Activated CD4-positive, alpha-beta T cell treated with anti-CD3 and anti-CD28 coated beads for 36 hours (primary cell): Measurements from ENCODE around the gene AP3D1. TPM values are rescaled to one million over a fixed set of nuclear protein-coding genes. Genes with fewer than 3 reads are reported as not detected.

Experiments used
- ATAC-seq: fragments of 200-7000 bp; cut with Tn5 transposase; one replicate; pipeline ENCODE4 v1.10.0; 2021; ENCODE audit warnings: mild to moderate bottlenecking, moderate library complexity
- CTCF ChIA-PET: fragments of 350-600 bp; sonication (Branson Sonifier 250); formaldehyde crosslinking; loops from one replicate; lab custom pipeline; 2021; ENCODE audit warnings: antibody characterized with exemption; lab: Charles Lee
- POLR2A ChIA-PET: fragments of 350-600 bp; sonication (Branson Sonifier 250); formaldehyde crosslinking; loops from one replicate; lab custom pipeline; 2021; ENCODE audit warnings: antibody characterized with exemption, inconsistent platforms; lab: Charles Lee
- DNase-seq: peaks from one replicate; pipeline ENCODE4 v3.0.0-alpha.2; 2020
- H3K27ac Mint-ChIP-seq: one replicate; pipeline ENCODE4 v1.8.0; 2021; ENCODE audit warnings: mixed read lengths
- H3K27me3 Mint-ChIP-seq: one replicate; pipeline ENCODE4 v1.8.0; 2021; ENCODE audit warnings: mixed read lengths
- H3K36me3 Mint-ChIP-seq: one replicate; pipeline ENCODE4 v1.8.0; 2021; ENCODE audit warnings: low read depth, mixed read lengths
- H3K4me1 Mint-ChIP-seq: one replicate; pipeline ENCODE4 v1.8.0; 2021; ENCODE audit warnings: mixed read lengths
- H3K4me3 Mint-ChIP-seq: one replicate; pipeline ENCODE4 v1.8.0; 2021; ENCODE audit warnings: mild to moderate bottlenecking, moderate library complexity, mixed read lengths
- H3K9me3 Mint-ChIP-seq: one replicate; pipeline ENCODE4 v1.8.0; 2021; ENCODE audit warnings: low read depth, mixed read lengths
- intact Hi-C, 2 experiments: fragments of 100-400 bp; cut with DNase I in 1 of 2; cut with micrococcal nuclease in 1 of 2; formaldehyde crosslinking; loops; one replicate each; pipeline versions ENCODE4 v1.14.2 to v1.15.1; 2022 to 2024; cut with DNase I, micrococcal nuclease
- total RNA-seq, 2 experiments: library from RNA; stranded (reverse); gene quantifications; one replicate each; pipeline ENCODE4 v1.2.3, GENCODE V29; 2021

AP3D1 gene
- total RNA-seq, 2 experiments from 2014 or later: 82.7 to 105 TPM

GRCh38 chr19:2103045-2103707 is 48.2 kb downstream of the AP3D1 start:
- H3K27me3 Mint-ChIP-seq: no peaks in the 10 kb centered on the region
- peaks cover 48% of the 10 kb centered on the region for H3K36me3 Mint-ChIP-seq
- no peak overlapping the region for H3K27ac Mint-ChIP-seq
- no peak for ATAC-seq
- no peak overlapping the region for H3K4me3 Mint-ChIP-seq
- ChIA-PET CTCF (no interaction called here), POLR2A (no interaction called here)
- H3K9me3 Mint-ChIP-seq: no peaks in the 10 kb centered on the region
- intact Hi-C loops: no loop called here
- H3K4me1 Mint-ChIP-seq: no peaks in the 10 kb centered on the region
- DNase-seq: no peak

- no peak for ATAC-seq
- Mint-ChIP-seq H3K9me3 (no peaks in the 10 kb centered on the region), H3K4me3 (no peak overlapping the region), H3K36me3 (peaks cover 39% of the 10 kb centered on the region), H3K27me3 (no peaks in the 10 kb centered on the region), H3K27ac (no peak overlapping the region), H3K4me1 (peaks cover 10% of the 10 kb centered on the region)
- ChIA-PET POLR2A (no interaction called here), CTCF (no interaction called here)
- intact Hi-C loops: no loop called here
- DNase-seq: no peak
Observed at GRCh38 chr19:2101417-2102335, 49.7 kb downstream of the AP3D1 start.

GRCh38 chr19:2100719-2101061 is 50.7 kb downstream of the AP3D1 start:
- intact Hi-C loops: no loop called here
- POLR2A ChIA-PET: no interaction called here
- H3K4me1 Mint-ChIP-seq: peaks cover 10% of the 10 kb centered on the region
- DNase-seq (no peak), ATAC-seq (no peak)
- H3K27ac Mint-ChIP-seq: no peak overlapping the region
- no peaks in the 10 kb centered on the region for H3K9me3 Mint-ChIP-seq
- no peaks in the 10 kb centered on the region for H3K27me3 Mint-ChIP-seq
- H3K36me3 Mint-ChIP-seq: peaks cover 32% of the 10 kb centered on the region
- CTCF ChIA-PET: no interaction called here
- H3K4me3 Mint-ChIP-seq: no peak overlapping the region

- H3K9me3 Mint-ChIP-seq: no peaks in the 10 kb centered on the region
- POLR2A ChIA-PET: no interaction called here
- CTCF ChIA-PET: no interaction called here
- intact Hi-C loops: loop anchor here in 1 of 2 experiments (10.0 kb wide), 1 partner anchor 835 kb away; the partner anchor contains the start of gene CIRBP
- no peaks in the 10 kb centered on the region for H3K27me3 Mint-ChIP-seq
- DNase-seq: no peak
- no peak overlapping the region for H3K27ac Mint-ChIP-seq
- H3K4me1 Mint-ChIP-seq: peaks cover 10% of the 10 kb centered on the region
- H3K36me3 Mint-ChIP-seq: peaks cover 30% of the 10 kb centered on the region
- H3K4me3 Mint-ChIP-seq: no peak overlapping the region
- no peak for ATAC-seq
Observed at GRCh38 chr19:2099937-2100718, 51.2 kb downstream of the AP3D1 start.

GRCh38 chr19:2099054-2099501 is 52.3 kb downstream of the AP3D1 start:
- Mint-ChIP-seq H3K4me1 (peaks cover 16% of the 10 kb centered on the region), H3K27me3 (no peaks in the 10 kb centered on the region), H3K27ac (no peak overlapping the region), H3K4me3 (no peak overlapping the region), H3K36me3 (peaks cover 31% of the 10 kb centered on the region), H3K9me3 (no peaks in the 10 kb centered on the region)
- ChIA-PET CTCF (interaction anchor here (0.7 kb wide), 1 partner anchor 31 kb away, joined by 3 read pairs; no protein-coding TSS in a partner anchor), POLR2A (no interaction called here)
- ATAC-seq (no peak), DNase-seq (no peak)
- intact Hi-C loops: loop anchor here in 1 of 2 experiments (10.0 kb wide), 1 partner anchor 834 kb away; the partner anchor contains the start of gene CIRBP

- intact Hi-C loops: loop anchor here (2.0 to 10.0 kb wide), 2 partner anchors 15 to 833 kb away; partner anchors contain the start of gene CIRBP (in 1 of the 2)
- H3K36me3 Mint-ChIP-seq: peaks cover 30% of the 10 kb centered on the region
- peak overlapping the region; percentile 82 for H3K4me3 Mint-ChIP-seq
- DNase-seq (no peak), ATAC-seq (no peak)
- no peaks in the 10 kb centered on the region for H3K9me3 Mint-ChIP-seq
- peaks cover 24% of the 10 kb centered on the region for H3K4me1 Mint-ChIP-seq
- no peaks in the 10 kb centered on the region for H3K27me3 Mint-ChIP-seq
- POLR2A ChIA-PET: interaction anchor here (0.7 kb wide), 1 partner anchor 35 kb away, joined by 3 read pairs; no protein-coding TSS in a partner anchor
- CTCF ChIA-PET: interaction anchor here (0.5 to 0.6 kb wide), 2 partner anchors 177 to 752 kb away, joined by 3 read pairs; no protein-coding TSS in a partner anchor
- peak overlapping the region; percentile 55 for H3K27ac Mint-ChIP-seq
Observed at GRCh38 chr19:2097886-2098327, 53.5 kb downstream of the AP3D1 start.

- peaks cover 28% of the 10 kb centered on the region for H3K4me1 Mint-ChIP-seq
- H3K9me3 Mint-ChIP-seq: no peaks in the 10 kb centered on the region
- POLR2A ChIA-PET: interaction anchor here (0.6 kb wide), 1 partner anchor 64 kb away, joined by 3 read pairs; no protein-coding TSS in a partner anchor
- peak; percentile 20 for ATAC-seq
- H3K27ac Mint-ChIP-seq: peak overlapping the region; percentile 94
- peak; percentile 83 for DNase-seq
- CTCF ChIA-PET: interaction anchor here (0.6 to 0.9 kb wide), 3 partner anchors 165 to 210 kb away, joined by 3 to 4 read pairs (median 3); no protein-coding TSS in a partner anchor
- H3K36me3 Mint-ChIP-seq: peaks cover 32% of the 10 kb centered on the region
- no peaks in the 10 kb centered on the region for H3K27me3 Mint-ChIP-seq
- H3K4me3 Mint-ChIP-seq: peak overlapping the region; percentile 82
- intact Hi-C loops: loop anchor here (2.0 to 10.0 kb wide), 2 partner anchors 15 to 833 kb away; partner anchors contain the start of gene CIRBP (in 1 of the 2)
Observed at GRCh38 chr19:2097203-2097885, 54.0 kb downstream of the AP3D1 start.

- peak within 1 kb of the TSS; percentile 94 for H3K27ac Mint-ChIP-seq
- no peaks in the 10 kb centered on the region for H3K27me3 Mint-ChIP-seq
- H3K36me3 Mint-ChIP-seq: peaks cover 27% of the 10 kb centered on the region
- peaks cover 35% of the 10 kb centered on the region for H3K4me1 Mint-ChIP-seq
- ATAC-seq (peak; percentile 85), DNase-seq (peak; percentile 100)
- ChIA-PET CTCF (interaction anchor here (0.6 to 0.9 kb wide), 2 partner anchors 164 to 209 kb away, joined by 3 to 4 read pairs; no protein-coding TSS in a partner anchor), POLR2A (interaction anchor here (0.6 to 1.0 kb wide), 3 partner anchors 45 to 63 kb away, joined by 3 read pairs; partner anchors contain the start of gene AP3D1)
- no peaks in the 10 kb centered on the region for H3K9me3 Mint-ChIP-seq
- intact Hi-C loops: loop anchor here (1.0 to 10.0 kb wide), 23 partner anchors 9 to 832 kb away; partner anchors contain the start of genes AP3D1 (in 2 of the 2), ADAT3 (in 1 of the 2), BTBD2 (in 1 of the 2) and CIRBP (in 1 of the 2)
- H3K4me3 Mint-ChIP-seq: peak within 1 kb of the TSS; percentile 98
Observed at GRCh38 chr19:2096480-2097202, 54.7 kb downstream of the AP3D1 start, which contains the start of gene IZUMO4. TSS of gene IZUMO4 (plus strand) at chr19:2096915. CDS start at chr19:2096946, 31 bp downstream.

- intact Hi-C loops: loop anchor here (1.0 to 10.0 kb wide), 23 partner anchors 9 to 831 kb away; partner anchors contain the start of genes AP3D1 (in 2 of the 2), ADAT3 (in 1 of the 2), BTBD2 (in 1 of the 2) and CIRBP (in 1 of the 2)
- H3K9me3 Mint-ChIP-seq: no peaks in the 10 kb centered on the region
- peak within 1 kb of the TSS; percentile 94 for H3K27ac Mint-ChIP-seq
- ChIA-PET POLR2A (interaction anchor here (0.6 to 1.0 kb wide), 3 partner anchors 27 to 56 kb away, joined by 3 to 4 read pairs (median 3); partner anchors contain the start of gene AP3D1), CTCF (interaction anchor here (0.7 to 2.3 kb wide), 2 partner anchors 10 to 732 kb away, joined by 3 to 7 read pairs; no protein-coding TSS in a partner anchor)
- H3K4me3 Mint-ChIP-seq: peak within 1 kb of the TSS; percentile 98
- peak; percentile 92 for DNase-seq
- H3K27me3 Mint-ChIP-seq: no peaks in the 10 kb centered on the region
- H3K36me3 Mint-ChIP-seq: peaks cover 28% of the 10 kb centered on the region
- H3K4me1 Mint-ChIP-seq: peaks cover 37% of the 10 kb centered on the region
- ATAC-seq: peak; percentile 51
Observed at GRCh38 chr19:2096034-2096479, 55.3 kb downstream of the AP3D1 start, which contains the start of gene MOB3A. TSS of gene MOB3A (minus strand) at chr19:2096326. CDS start at chr19:2078560, 17,766 bp downstream.
